LHCN-M2 (cell line): ENCODE data around the gene LTC4S. TPM values are rescaled to one million over a fixed set of nuclear protein-coding genes. Genes with fewer than 3 reads are reported as not detected.
"Not testable (repeated sequence)": the region's sequence is repeated elsewhere in the genome, so short reads cannot be mapped to it uniquely, and the experiment has no call there.

ENCODE experiments used
- DNase-seq: peaks from one replicate; pipeline ENCODE4 v3.0.0-alpha.2; 2012; ENCODE audit warnings: low read depth
- total RNA-seq: library from RNA; depleted of rRNA; stranded (reverse); fragments of >200 nt; gene quantifications from 2 replicates; pipeline ENCODE4 v1.2.3, GENCODE V29; 2014

LTC4S gene
- total RNA-seq, 1 experiment from 2014 or later, result not detected

GRCh38 chr5:179769271-179769670, 24.5 kb upstream of the LTC4S start:
- no peak for DNase-seq

- DNase-seq, result no peak
These were observed 24.0 kb upstream of the LTC4S start for GRCh38 chr5:179769796-179770195.

- DNase-seq, result no peak
These were observed 22.4 kb upstream of the LTC4S start for GRCh38 chr5:179771311-179771895.

GRCh38 chr5:179772351-179772750, 21.4 kb upstream of the LTC4S start:
- DNase-seq, result no peak

- DNase-seq, result no peak
These were observed 20.1 kb upstream of the LTC4S start for GRCh38 chr5:179773686-179774040.

- no peak for DNase-seq
These were observed 19.3 kb upstream of the LTC4S start for GRCh38 chr5:179774442-179774841.

- no peak for DNase-seq
These were observed 17.3 kb upstream of the LTC4S start for GRCh38 chr5:179776411-179776938.

- DNase-seq, result no peak
These were observed 16.3 kb upstream of the LTC4S start for GRCh38 chr5:179777456-179777855.

GRCh38 chr5:179777909-179778308, 15.9 kb upstream of the LTC4S start:
- no peak for DNase-seq

- no peak for DNase-seq
These were observed 15.2 kb upstream of the LTC4S start for GRCh38 chr5:179778591-179778990.

- DNase-seq, result no peak
These were observed 14.0 kb upstream of the LTC4S start for GRCh38 chr5:179779826-179780225.

GRCh38 chr5:179780362-179780761, 13.4 kb upstream of the LTC4S start:
- no peak for DNase-seq

GRCh38 chr5:179781846-179782245, 11.9 kb upstream of the LTC4S start:
- DNase-seq, result no peak

GRCh38 chr5:179783128-179783527, 10.7 kb upstream of the LTC4S start:
- DNase-seq, result no peak

GRCh38 chr5:179786861-179787260, 6.9 kb upstream of the LTC4S start:
- DNase-seq, result no peak

GRCh38 chr5:179788193-179788854, 5.5 kb upstream of the LTC4S start:
- no peak for DNase-seq

GRCh38 chr5:179789278-179789677, 4.5 kb upstream of the LTC4S start:
- not testable (repeated sequence) for DNase-seq

GRCh38 chr5:179791881-179792611, 1.7 kb upstream of the LTC4S start:
- DNase-seq, result no peak

- no peak for DNase-seq
These were observed 946 bp upstream of the LTC4S start for GRCh38 chr5:179792612-179793467.

- no peak for DNase-seq
These were observed 385 bp downstream of the LTC4S start for GRCh38 chr5:179794171-179794570.

- no peak for DNase-seq
These were observed 789 bp downstream of the LTC4S start for GRCh38 chr5:179794575-179794974.
